Measurements from ENCODE around the gene MAP3K3. TPM values are rescaled to one million over a fixed set of nuclear protein-coding genes. Genes with fewer than 3 reads are reported as not detected.

Gene MAP3K3
- total RNA-seq, 1 experiment from 2014 or later, result 16.2 TPM

GRCh38 chr17:63682441-63682840 is 60.2 kb downstream of the MAP3K3 start:
- no peak for TF ChIP-seq CTCF (IDR thresholded peaks at IDR 0.05; ENCODE audit: insufficient read depth in 1 of 2, low read depth in 1 of 2, low read length in 1 of 2, severe bottlenecking in 1 of 2, unreplicated experiment in 1 of 2)
- POLR2A ChIA-PET, result no interaction called here
- Histone ChIP-seq H3K4me1 (no peaks in the 10 kb centered on the region), H3K36me3 (ENCODE audit: control insufficient read depth, insufficient read depth, low read length) (no peaks in the 10 kb centered on the region; the same call in 1 of the 2 replicates), H3K27me3 (replicated peaks; ENCODE audit: control insufficient read depth, insufficient read depth, low read length) (no peaks in the 10 kb centered on the region), H3K9me3 (no peaks in the 10 kb centered on the region), H3K4me3 (ENCODE audit: low read depth, low read length) (no peak overlapping the region)
- no peaks in the 10 kb centered on the region for H3K4me1 Mint-ChIP-seq (ENCODE audit: low read depth, unreplicated experiment)
- H3K4me3 Mint-ChIP-seq (ENCODE audit: unreplicated experiment), result no peak overlapping the region
- intact Hi-C loops (cut with micrococcal nuclease; ENCODE audit: unreplicated experiment), result no loop called here
- CTCF ChIA-PET, result interaction anchor here (0.6 kb wide), 1 partner anchor 253 kb away, joined by 3 read pairs; no protein-coding TSS in a partner anchor
- H3K27me3 Mint-ChIP-seq (ENCODE audit: insufficient read depth, unreplicated experiment), result no peaks in the 10 kb centered on the region
- H3K36me3 Mint-ChIP-seq (ENCODE audit: insufficient read depth, unreplicated experiment), result peaks cover 5% of the 10 kb centered on the region
- no peak overlapping the region for H3K27ac Mint-ChIP-seq (ENCODE audit: unreplicated experiment)
- no peak for DNase-seq
- no peaks in the 10 kb centered on the region for H3K9me3 Mint-ChIP-seq (ENCODE audit: unreplicated experiment)
- BruUV-seq (replicated peaks), result no TSS peak

GRCh38 chr17:63682981-63683380 is 60.8 kb downstream of the MAP3K3 start:
- Mint-ChIP-seq H3K36me3 (ENCODE audit: insufficient read depth, unreplicated experiment) (peaks cover 5% of the 10 kb centered on the region), H3K9me3 (ENCODE audit: unreplicated experiment) (no peaks in the 10 kb centered on the region), H3K27me3 (ENCODE audit: insufficient read depth, unreplicated experiment) (no peaks in the 10 kb centered on the region), H3K4me1 (ENCODE audit: low read depth, unreplicated experiment) (peaks cover 3% of the 10 kb centered on the region), H3K27ac (ENCODE audit: unreplicated experiment) (no peak overlapping the region), H3K4me3 (ENCODE audit: unreplicated experiment) (no peak overlapping the region)
- ChIA-PET POLR2A (no interaction called here), CTCF (interaction anchor here (0.6 kb wide), 1 partner anchor 253 kb away, joined by 3 read pairs; no protein-coding TSS in a partner anchor)
- Histone ChIP-seq H3K27me3 (replicated peaks; ENCODE audit: control insufficient read depth, insufficient read depth, low read length) (no peaks in the 10 kb centered on the region), H3K4me3 (ENCODE audit: low read depth, low read length) (no peak overlapping the region), H3K36me3 (ENCODE audit: control insufficient read depth, insufficient read depth, low read length) (no peaks in the 10 kb centered on the region; the same call in 1 of the 2 replicates), H3K4me1 (no peaks in the 10 kb centered on the region), H3K9me3 (no peaks in the 10 kb centered on the region)
- intact Hi-C loops (cut with micrococcal nuclease; ENCODE audit: unreplicated experiment), result no loop called here
- no peak for DNase-seq
- no TSS peak for BruUV-seq (replicated peaks)
- no peak for TF ChIP-seq CTCF (IDR thresholded peaks at IDR 0.05; ENCODE audit: insufficient read depth in 1 of 2, low read depth in 1 of 2, low read length in 1 of 2, severe bottlenecking in 1 of 2, unreplicated experiment in 1 of 2)

GRCh38 chr17:63685041-63685440 is 62.8 kb downstream of the MAP3K3 start:
- H3K4me3 ChIP-seq (ENCODE audit: low read depth, low read length), result no peak overlapping the region
- no peaks in the 10 kb centered on the region for H3K4me1 ChIP-seq
- peaks cover 5% of the 10 kb centered on the region for H3K36me3 Mint-ChIP-seq (ENCODE audit: insufficient read depth, unreplicated experiment)
- H3K4me1 Mint-ChIP-seq (ENCODE audit: low read depth, unreplicated experiment), result peaks cover 6% of the 10 kb centered on the region
- DNase-seq, result no peak
- H3K4me3 Mint-ChIP-seq (ENCODE audit: unreplicated experiment), result no peak overlapping the region
- ChIA-PET POLR2A (no interaction called here), CTCF (no interaction called here)
- no peaks in the 10 kb centered on the region for H3K9me3 Mint-ChIP-seq (ENCODE audit: unreplicated experiment)
- no peak overlapping the region for H3K27ac Mint-ChIP-seq (ENCODE audit: unreplicated experiment)
- BruUV-seq (replicated peaks), result no TSS peak
- H3K27me3 ChIP-seq (replicated peaks; ENCODE audit: control insufficient read depth, insufficient read depth, low read length), result no peaks in the 10 kb centered on the region
- H3K9me3 ChIP-seq, result no peaks in the 10 kb centered on the region
- H3K36me3 ChIP-seq (ENCODE audit: control insufficient read depth, insufficient read depth, low read length), result no peaks in the 10 kb centered on the region; the same call in 1 of the 2 replicates
- no peak for TF ChIP-seq CTCF (IDR thresholded peaks at IDR 0.05; ENCODE audit: insufficient read depth in 1 of 2, low read depth in 1 of 2, low read length in 1 of 2, severe bottlenecking in 1 of 2, unreplicated experiment in 1 of 2)
- intact Hi-C loops (cut with micrococcal nuclease; ENCODE audit: unreplicated experiment), result no loop called here
- H3K27me3 Mint-ChIP-seq (ENCODE audit: insufficient read depth, unreplicated experiment), result no peaks in the 10 kb centered on the region

Data from Caco-2 (cell line).